Measurements from ENCODE around the gene TIMP3.

TIMP3 gene

GRCh38 chr22:32761251-32761903, 40.1 kb upstream of the TIMP3 start:
- TF ChIP-seq, protein P1, sequence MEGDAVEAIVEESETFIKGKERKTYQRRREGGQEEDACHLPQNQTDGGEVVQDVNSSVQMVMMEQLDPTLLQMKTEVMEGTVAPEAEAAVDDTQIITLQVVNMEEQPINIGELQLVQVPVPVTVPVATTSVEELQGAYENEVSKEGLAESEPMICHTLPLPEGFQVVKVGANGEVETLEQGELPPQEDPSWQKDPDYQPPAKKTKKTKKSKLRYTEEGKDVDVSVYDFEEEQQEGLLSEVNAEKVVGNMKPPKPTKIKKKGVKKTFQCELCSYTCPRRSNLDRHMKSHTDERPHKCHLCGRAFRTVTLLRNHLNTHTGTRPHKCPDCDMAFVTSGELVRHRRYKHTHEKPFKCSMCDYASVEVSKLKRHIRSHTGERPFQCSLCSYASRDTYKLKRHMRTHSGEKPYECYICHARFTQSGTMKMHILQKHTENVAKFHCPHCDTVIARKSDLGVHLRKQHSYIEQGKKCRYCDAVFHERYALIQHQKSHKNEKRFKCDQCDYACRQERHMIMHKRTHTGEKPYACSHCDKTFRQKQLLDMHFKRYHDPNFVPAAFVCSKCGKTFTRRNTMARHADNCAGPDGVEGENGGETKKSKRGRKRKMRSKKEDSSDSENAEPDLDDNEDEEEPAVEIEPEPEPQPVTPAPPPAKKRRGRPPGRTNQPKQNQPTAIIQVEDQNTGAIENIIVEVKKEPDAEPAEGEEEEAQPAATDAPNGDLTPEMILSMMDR (conservative IDR thresholded peaks at IDR 0.05; ENCODE audit: low read length), result no peak
- no peak for TF ChIP-seq EZH2phosphoT487 (IDR thresholded peaks at IDR 0.05; ENCODE audit: borderline replicate concordance)
- Histone ChIP-seq H2AFZ (ENCODE audit: low read length) (no peak overlapping the region), H4K20me1 (ENCODE audit: insufficient read depth, low read length, poor library complexity, severe bottlenecking) (no peaks in the 10 kb centered on the region), H3K4me3 (ENCODE audit: low read length, poor library complexity, severe bottlenecking) (no peak overlapping the region), H3K27me3 (ENCODE audit: insufficient read depth, low read length, poor library complexity, severe bottlenecking) (no peaks in the 10 kb centered on the region), H3K4me1 (ENCODE audit: insufficient read depth, low read length, poor library complexity, severe bottlenecking) (no peaks in the 10 kb centered on the region), H3K9me2 (replicated peaks; ENCODE audit: low read depth, low read length) (no peaks in the 10 kb centered on the region), H3K79me2 (ENCODE audit: insufficient read depth, low read length) (no peaks in the 10 kb centered on the region), H3K36me3 (ENCODE audit: insufficient read depth, low read length) (no peaks in the 10 kb centered on the region), H3K4me2 (ENCODE audit: low read depth, low read length, poor library complexity, severe bottlenecking) (no peak overlapping the region), H3K9me3 (ENCODE audit: insufficient read depth, low read depth, low read length) (no peaks in the 10 kb centered on the region), H3K9ac (ENCODE audit: low read depth, low read length, poor library complexity, severe bottlenecking) (no peak overlapping the region), H3F3A (ENCODE audit: low read depth) (no peaks in the 10 kb centered on the region)

DNA sequence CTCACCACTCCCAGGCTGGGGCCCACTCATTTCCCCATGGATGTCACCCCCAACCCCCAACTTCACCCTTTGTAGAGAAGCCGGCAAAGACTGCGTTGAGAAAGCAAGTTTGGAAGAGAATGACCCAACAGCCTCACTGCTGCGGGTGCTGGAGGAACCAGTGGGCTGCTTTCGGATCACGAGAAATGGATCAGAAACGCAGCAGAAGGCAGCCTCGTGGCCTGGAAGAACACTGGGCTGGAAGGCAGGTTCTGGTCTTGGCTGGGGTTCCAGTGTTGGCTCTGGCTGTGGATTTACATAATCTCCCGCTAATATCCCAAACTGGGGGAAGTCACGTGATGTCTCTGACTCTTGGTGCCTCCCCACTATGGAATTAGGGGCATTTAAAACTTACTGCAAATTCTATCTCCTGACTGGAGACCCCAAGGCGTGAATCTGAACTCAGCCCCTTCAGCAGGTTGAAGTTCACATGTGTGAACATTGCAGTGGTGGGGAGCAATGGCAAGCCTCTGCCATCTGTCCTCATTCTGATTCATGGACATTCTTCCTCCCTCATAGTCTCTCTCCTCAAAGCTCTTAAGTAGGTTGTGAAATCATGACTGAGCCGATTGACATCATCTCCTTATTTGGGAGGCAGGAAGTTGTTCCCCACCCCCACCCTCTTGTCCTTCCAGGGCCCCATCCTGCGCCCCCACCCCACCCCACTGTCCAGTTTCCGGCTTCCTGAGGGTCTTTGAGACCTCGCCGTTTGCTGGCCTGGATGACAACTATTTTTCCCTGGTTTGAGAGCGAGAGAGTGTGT, 37.0 kb upstream of the TIMP3 start:
- TF ChIP-seq, protein P1 (conservative IDR thresholded peaks at IDR 0.05; ENCODE audit: low read length), result no peak
- TF ChIP-seq EZH2phosphoT487 (IDR thresholded peaks at IDR 0.05; ENCODE audit: borderline replicate concordance), result no peak
- H3K4me1 ChIP-seq (ENCODE audit: insufficient read depth, low read length, poor library complexity, severe bottlenecking), result no peaks in the 10 kb centered on the region
- no peak overlapping the region for H3K9ac ChIP-seq (ENCODE audit: low read depth, low read length, poor library complexity, severe bottlenecking)
- no peaks in the 10 kb centered on the region for H3K79me2 ChIP-seq (ENCODE audit: insufficient read depth, low read length)
- no peaks in the 10 kb centered on the region for H3K36me3 ChIP-seq (ENCODE audit: insufficient read depth, low read length)
- no peak overlapping the region for H3K4me3 ChIP-seq (ENCODE audit: low read length, poor library complexity, severe bottlenecking)
- no peaks in the 10 kb centered on the region for H3K9me2 ChIP-seq (replicated peaks; ENCODE audit: low read depth, low read length)
- no peaks in the 10 kb centered on the region for H3K9me3 ChIP-seq (ENCODE audit: insufficient read depth, low read depth, low read length)
- H2AFZ ChIP-seq (ENCODE audit: low read length), result no peak overlapping the region
- no peaks in the 10 kb centered on the region for H3F3A ChIP-seq (ENCODE audit: low read depth)
- no peak overlapping the region for H3K4me2 ChIP-seq (ENCODE audit: low read depth, low read length, poor library complexity, severe bottlenecking)
- no peaks in the 10 kb centered on the region for H4K20me1 ChIP-seq (ENCODE audit: insufficient read depth, low read length, poor library complexity, severe bottlenecking)
- no peaks in the 10 kb centered on the region for H3K27me3 ChIP-seq (ENCODE audit: insufficient read depth, low read length, poor library complexity, severe bottlenecking)

DNA sequence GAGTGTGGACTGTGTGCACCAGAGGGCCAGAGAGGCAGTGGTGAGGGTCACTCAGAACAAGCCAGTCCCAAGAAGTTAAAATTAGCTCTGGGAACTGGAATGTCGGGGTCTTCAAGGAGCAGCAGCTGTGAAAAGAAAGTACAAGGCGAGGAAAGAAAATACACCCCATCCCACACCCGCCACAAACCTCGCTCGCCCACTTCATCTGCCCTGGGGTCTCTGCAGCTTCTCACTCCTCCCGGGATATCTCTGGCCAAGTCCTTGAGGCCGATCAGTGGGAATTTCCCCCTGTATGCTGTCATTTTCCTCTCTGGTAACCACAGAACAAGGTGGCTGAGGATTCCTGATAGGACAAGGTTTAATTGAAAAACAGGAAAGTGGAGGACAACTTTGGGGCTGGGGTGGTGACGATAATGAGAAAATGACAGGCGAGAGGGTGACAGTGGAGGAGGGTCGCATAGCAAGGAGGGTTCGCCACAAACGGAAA, 36.3 kb upstream of the TIMP3 start:
- H3K79me2 ChIP-seq (ENCODE audit: insufficient read depth, low read length), result no peaks in the 10 kb centered on the region
- H4K20me1 ChIP-seq (ENCODE audit: insufficient read depth, low read length, poor library complexity, severe bottlenecking), result no peaks in the 10 kb centered on the region
- H2AFZ ChIP-seq (ENCODE audit: low read length), result no peak overlapping the region
- no peak for TF ChIP-seq EZH2phosphoT487 (IDR thresholded peaks at IDR 0.05; ENCODE audit: borderline replicate concordance)
- TF ChIP-seq, protein P1 (conservative IDR thresholded peaks at IDR 0.05; ENCODE audit: low read length), result no peak
- no peaks in the 10 kb centered on the region for H3K27me3 ChIP-seq (ENCODE audit: insufficient read depth, low read length, poor library complexity, severe bottlenecking)
- no peaks in the 10 kb centered on the region for H3K9me2 ChIP-seq (replicated peaks; ENCODE audit: low read depth, low read length)
- H3K36me3 ChIP-seq (ENCODE audit: insufficient read depth, low read length), result no peaks in the 10 kb centered on the region
- no peaks in the 10 kb centered on the region for H3K4me1 ChIP-seq (ENCODE audit: insufficient read depth, low read length, poor library complexity, severe bottlenecking)
- no peaks in the 10 kb centered on the region for H3F3A ChIP-seq (ENCODE audit: low read depth)
- H3K9me3 ChIP-seq (ENCODE audit: insufficient read depth, low read depth, low read length), result no peaks in the 10 kb centered on the region
- H3K4me2 ChIP-seq (ENCODE audit: low read depth, low read length, poor library complexity, severe bottlenecking), result no peak overlapping the region
- H3K9ac ChIP-seq (ENCODE audit: low read depth, low read length, poor library complexity, severe bottlenecking), result no peak overlapping the region
- no peak overlapping the region for H3K4me3 ChIP-seq (ENCODE audit: low read length, poor library complexity, severe bottlenecking)
